GM21423 (cell line): ENCODE measurements around the gene TRMT6.

Experiments
- ATAC-seq: cut with Tn5 transposase; IDR thresholded peaks from one replicate; pipeline ENCODE4 v1.9.1; 2021; ENCODE audit warnings: mild to moderate bottlenecking, moderate library complexity; ENCODE audit not compliant: unreplicated experiment

The TRMT6 gene

GRCh38 chr20:5967469-5967868 lies 17.1 kb upstream of the TRMT6 start:
- no peak for ATAC-seq

- no peak for ATAC-seq
Observed at GRCh38 chr20:5949943-5950270, 426 bp downstream of the TRMT6 start.

- no peak for ATAC-seq
Observed at GRCh38 chr20:5947276-5947675, 3.1 kb downstream of the TRMT6 start.

- ATAC-seq: no peak
Observed at GRCh38 chr20:5945963-5946362, 4.4 kb downstream of the TRMT6 start.

- no peak for ATAC-seq
Observed at GRCh38 chr20:5938456-5939029, 11.8 kb downstream of the TRMT6 start.

- no peak for ATAC-seq
Observed at GRCh38 chr20:5936238-5936637, 14.1 kb downstream of the TRMT6 start.

GRCh38 chr20:5935384-5935783 lies 14.9 kb downstream of the TRMT6 start:
- ATAC-seq: no peak

- no peak for ATAC-seq
Observed at GRCh38 chr20:5933802-5934436, 16.4 kb downstream of the TRMT6 start.

GRCh38 chr20:5932796-5933195 lies 17.5 kb downstream of the TRMT6 start:
- no peak for ATAC-seq

GRCh38 chr20:5931411-5931810 lies 18.9 kb downstream of the TRMT6 start:
- ATAC-seq: no peak

GRCh38 chr20:5928836-5929715 lies 21.3 kb downstream of the TRMT6 start:
- ATAC-seq: no peak

GRCh38 chr20:5927749-5928462 lies 22.4 kb downstream of the TRMT6 start:
- no peak for ATAC-seq

GRCh38 chr20:5925551-5925950 lies 24.8 kb downstream of the TRMT6 start:
- no peak for ATAC-seq

- no peak for ATAC-seq
Observed at GRCh38 chr20:5923493-5923892, 26.8 kb downstream of the TRMT6 start.

GRCh38 chr20:5920581-5920980 lies 29.8 kb downstream of the TRMT6 start:
- no peak for ATAC-seq

- no peak for ATAC-seq
Observed at GRCh38 chr20:5919626-5920544, 30.4 kb downstream of the TRMT6 start.

GRCh38 chr20:5918856-5919625 lies 31.3 kb downstream of the TRMT6 start:
- peak; percentile 60 for ATAC-seq

GRCh38 chr20:5914859-5915258 lies 35.5 kb downstream of the TRMT6 start:
- ATAC-seq: no peak

GRCh38 chr20:5913166-5913565 lies 37.2 kb downstream of the TRMT6 start:
- no peak for ATAC-seq

GRCh38 chr20:5910186-5910585 lies 40.1 kb downstream of the TRMT6 start:
- ATAC-seq: no peak
